SW480 (cell line): Measurements from ENCODE around the gene RASSF10.

ENCODE experiments used
- DNase-seq: peaks from one replicate; pipeline ENCODE4 v3.0.0-alpha.2; 2016; ENCODE audit warnings: low spot score

The RASSF10 gene

GRCh38 chr11:13008625-13009475 is at the start of gene RASSF10:
TSS of gene RASSF10 (plus strand) at chr11:13009316. CDS start at chr11:13009577, 261 bp downstream.
- DNase-seq, result peak; percentile 88

- no peak for DNase-seq
Observed at GRCh38 chr11:12961615-12962014, 47.5 kb upstream of the RASSF10 start.

GRCh38 chr11:12962306-12962705 is 46.8 kb upstream of the RASSF10 start:
- no peak for DNase-seq

- no peak for DNase-seq
Observed at GRCh38 chr11:12963051-12963450, 46.1 kb upstream of the RASSF10 start.

- DNase-seq, result peak; percentile 48
Observed at GRCh38 chr11:12963792-12964536, 45.2 kb upstream of the RASSF10 start.

- DNase-seq, result no peak
Observed at GRCh38 chr11:12964650-12965049, 44.5 kb upstream of the RASSF10 start.

GRCh38 chr11:12966002-12966401 is 43.1 kb upstream of the RASSF10 start:
- no peak for DNase-seq

GRCh38 chr11:12968101-12968500 is 41.0 kb upstream of the RASSF10 start:
- no peak for DNase-seq

- DNase-seq, result no peak
Observed at GRCh38 chr11:12968826-12969225, 40.3 kb upstream of the RASSF10 start.

- no peak for DNase-seq
Observed at GRCh38 chr11:12971955-12972354, 37.2 kb upstream of the RASSF10 start.

GRCh38 chr11:12973528-12974181 is 35.5 kb upstream of the RASSF10 start:
- DNase-seq, result no peak

- DNase-seq, result no peak
Observed at GRCh38 chr11:12975195-12975594, 33.9 kb upstream of the RASSF10 start.

- DNase-seq, result no peak
Observed at GRCh38 chr11:12979928-12980689, 29.0 kb upstream of the RASSF10 start.

- peak; percentile 15 for DNase-seq
Observed at GRCh38 chr11:12981676-12982522, 27.2 kb upstream of the RASSF10 start.

GRCh38 chr11:12983336-12983735 is 25.8 kb upstream of the RASSF10 start:
- DNase-seq, result no peak

- no peak for DNase-seq
Observed at GRCh38 chr11:12986194-12986898, 22.8 kb upstream of the RASSF10 start.

GRCh38 chr11:12989428-12990161 is 19.5 kb upstream of the RASSF10 start:
- DNase-seq, result no peak

GRCh38 chr11:12990162-12990480 is 19.0 kb upstream of the RASSF10 start:
- no peak for DNase-seq

GRCh38 chr11:12991426-12991825 is 17.7 kb upstream of the RASSF10 start:
- no peak for DNase-seq

- no peak for DNase-seq
Observed at GRCh38 chr11:12993626-12994025, 15.5 kb upstream of the RASSF10 start.
